Activated T-cell treated with anti-CD3 and anti-CD28 coated beads, Interleukin-2, amount 50 U/mL, for 72 hours (primary cell): Measurements from ENCODE around the gene KCNJ15. TPM values are rescaled to one million over a fixed set of nuclear protein-coding genes. Genes with fewer than 3 reads are reported as not detected.

ENCODE experiments used
- ATAC-seq, 2 donors: fragments of 150-1000 bp; cut with Tn5 transposase; replicated peaks in 1 of 2; 2 replicates each; pipeline ENCODE4 v1.10.0; 2021; ENCODE audit warnings: moderate library complexity in 2 of 2, mild to moderate bottlenecking in 1 of 2
- DNase-seq, 2 donors: peaks; one replicate each; pipeline ENCODE4 v3.0.0; 2021 to 2022; ENCODE audit warnings: mixed read lengths in 1 of 2
- H3K27ac Mint-ChIP-seq: one replicate; pipeline ENCODE4 v1.8.0; 2022; ENCODE audit warnings: mild to moderate bottlenecking, moderate library complexity, mixed read lengths
- H3K27me3 Mint-ChIP-seq: one replicate; pipeline ENCODE4 v1.8.0; 2022; ENCODE audit warnings: low read depth, mixed read lengths
- H3K36me3 Mint-ChIP-seq, 2 donors: one replicate each; pipeline ENCODE4 v1.8.0; 2022; ENCODE audit warnings: mixed read lengths in 2 of 2, mild to moderate bottlenecking in 1 of 2; ENCODE audit not compliant: insufficient read depth in 2 of 2
- H3K4me1 Mint-ChIP-seq: one replicate; pipeline ENCODE4 v1.8.0; 2022; ENCODE audit warnings: low read depth, mixed read lengths
- H3K4me3 Mint-ChIP-seq, 2 donors: one replicate each; pipeline ENCODE4 v1.8.0; 2022; ENCODE audit warnings: mild to moderate bottlenecking in 2 of 2, mixed read lengths in 2 of 2, moderate library complexity in 2 of 2
- H3K9me3 Mint-ChIP-seq, 2 donors: one replicate each; pipeline ENCODE4 v1.8.0; 2022; ENCODE audit warnings: mixed read lengths in 2 of 2
- total RNA-seq, 2 donors: library from RNA; stranded (reverse); gene quantifications; one replicate each; pipeline ENCODE4 v1.2.3, GENCODE V29; 2022

KCNJ15 gene
- total RNA-seq, 2 donors from 2014 or later: 0.07 TPM; not detected in 1

GRCh38 chr21:38298832-38299231 is 42.0 kb downstream of the KCNJ15 start:
- ATAC-seq (no peak), DNase-seq (no peak)
- no peak overlapping the region for H3K4me3 Mint-ChIP-seq
- no peak overlapping the region for H3K27ac Mint-ChIP-seq
- H3K9me3 Mint-ChIP-seq: no peaks in the 10 kb centered on the region
- peaks cover 55% of the 10 kb centered on the region for H3K4me1 Mint-ChIP-seq
- H3K36me3 Mint-ChIP-seq: no peaks in the 10 kb centered on the region
- no peaks in the 10 kb centered on the region for H3K27me3 Mint-ChIP-seq

GRCh38 chr21:38299671-38300070 is 42.9 kb downstream of the KCNJ15 start:
- ATAC-seq: no peak
- H3K27me3 Mint-ChIP-seq: no peaks in the 10 kb centered on the region

GRCh38 chr21:38300141-38300578 is 43.4 kb downstream of the KCNJ15 start:
- H3K27me3 Mint-ChIP-seq: no peaks in the 10 kb centered on the region
- DNase-seq (no peak), ATAC-seq (peak; percentile 36 to 63)
- H3K36me3 Mint-ChIP-seq: no peaks in the 10 kb centered on the region
- H3K9me3 Mint-ChIP-seq: peaks cover 0 to 2% of the 10 kb centered on the region in 2 donors
- H3K4me1 Mint-ChIP-seq: peaks cover 44% of the 10 kb centered on the region
- peak overlapping the region; percentile 62 to 77 for H3K4me3 Mint-ChIP-seq
- H3K27ac Mint-ChIP-seq: no peak overlapping the region

More at GRCh38 chr21:38299671-38300070, 42.9 kb downstream of the KCNJ15 start:
- H3K4me3 Mint-ChIP-seq: peak overlapping the region; percentile 62 to 77
- H3K9me3 Mint-ChIP-seq: no peaks in the 10 kb centered on the region
- H3K4me1 Mint-ChIP-seq: peaks cover 47% of the 10 kb centered on the region
- no peak overlapping the region for H3K27ac Mint-ChIP-seq
- no peak for DNase-seq
- H3K36me3 Mint-ChIP-seq: no peaks in the 10 kb centered on the region

- no peak for ATAC-seq
- H3K9me3 Mint-ChIP-seq: peaks cover 0 to 2% of the 10 kb centered on the region in 2 donors
- H3K36me3 Mint-ChIP-seq: no peaks in the 10 kb centered on the region
- no peak for DNase-seq
- no peak overlapping the region for H3K4me3 Mint-ChIP-seq
- H3K4me1 Mint-ChIP-seq: peaks cover 39% of the 10 kb centered on the region
- H3K27ac Mint-ChIP-seq: no peak overlapping the region
- no peaks in the 10 kb centered on the region for H3K27me3 Mint-ChIP-seq
Observed at GRCh38 chr21:38301321-38302214, 44.8 kb downstream of the KCNJ15 start.

- H3K9me3 Mint-ChIP-seq: peaks cover 0 to 2% of the 10 kb centered on the region in 2 donors
- H3K27ac Mint-ChIP-seq: no peak overlapping the region
- ATAC-seq (no peak), DNase-seq (no peak)
- H3K4me3 Mint-ChIP-seq: no peak overlapping the region
- H3K4me1 Mint-ChIP-seq: peaks cover 37% of the 10 kb centered on the region
- H3K27me3 Mint-ChIP-seq: no peaks in the 10 kb centered on the region
- H3K36me3 Mint-ChIP-seq: no peaks in the 10 kb centered on the region
Observed at GRCh38 chr21:38303300-38303699, 46.5 kb downstream of the KCNJ15 start.

- peaks cover 25% of the 10 kb centered on the region for H3K4me1 Mint-ChIP-seq
- peak overlapping the region; percentile 2 for H3K27ac Mint-ChIP-seq
- no peak for DNase-seq
Observed at GRCh38 chr21:38306433-38307141, 49.8 kb downstream of the KCNJ15 start.

GRCh38 chr21:38307771-38308531 is 51.2 kb downstream of the KCNJ15 start:
- H3K4me1 Mint-ChIP-seq: peaks cover 25% of the 10 kb centered on the region
- ATAC-seq (no peak), DNase-seq (no peak)
- no peaks in the 10 kb centered on the region for H3K36me3 Mint-ChIP-seq
- H3K4me3 Mint-ChIP-seq: no peak overlapping the region
- peaks cover 0 to 2% of the 10 kb centered on the region in 2 donors for H3K9me3 Mint-ChIP-seq
- no peak overlapping the region for H3K27ac Mint-ChIP-seq
- H3K27me3 Mint-ChIP-seq: no peaks in the 10 kb centered on the region

More at GRCh38 chr21:38306433-38307141, 49.8 kb downstream of the KCNJ15 start:
- Mint-ChIP-seq H3K27me3 (no peaks in the 10 kb centered on the region), H3K36me3 (no peaks in the 10 kb centered on the region), H3K4me3 (peak overlapping the region in 1 of 2 donors; percentile 1), H3K9me3 (peaks cover 0 to 2% of the 10 kb centered on the region in 2 donors)
- ATAC-seq: no peak

- H3K27ac Mint-ChIP-seq: no peak overlapping the region
- H3K27me3 Mint-ChIP-seq: no peaks in the 10 kb centered on the region
- H3K4me3 Mint-ChIP-seq: no peak overlapping the region
- ATAC-seq (no peak), DNase-seq (no peak)
- H3K9me3 Mint-ChIP-seq: peaks cover 0 to 2% of the 10 kb centered on the region in 2 donors
- peaks cover 25% of the 10 kb centered on the region for H3K4me1 Mint-ChIP-seq
- H3K36me3 Mint-ChIP-seq: no peaks in the 10 kb centered on the region
Observed at GRCh38 chr21:38308532-38309119, 51.8 kb downstream of the KCNJ15 start.

GRCh38 chr21:38310646-38311485 is 54.1 kb downstream of the KCNJ15 start:
- Mint-ChIP-seq H3K27me3 (no peaks in the 10 kb centered on the region), H3K4me1 (peaks cover 22% of the 10 kb centered on the region), H3K27ac (no peak overlapping the region), H3K36me3 (no peaks in the 10 kb centered on the region), H3K9me3 (no peaks in the 10 kb centered on the region), H3K4me3 (no peak overlapping the region)
- peak; percentile 58 to 72 for ATAC-seq
- no peak for DNase-seq

GRCh38 chr21:38311765-38312164 is 55.0 kb downstream of the KCNJ15 start:
- Mint-ChIP-seq H3K36me3 (no peaks in the 10 kb centered on the region), H3K27me3 (no peaks in the 10 kb centered on the region), H3K4me1 (peaks cover 13% of the 10 kb centered on the region), H3K4me3 (no peak overlapping the region), H3K9me3 (no peaks in the 10 kb centered on the region), H3K27ac (no peak overlapping the region)
- no peak for DNase-seq
- ATAC-seq: no peak

GRCh38 chr21:38312822-38313221 is 56.0 kb downstream of the KCNJ15 start:
- DNase-seq (no peak), ATAC-seq (no peak)
- Mint-ChIP-seq H3K27me3 (no peaks in the 10 kb centered on the region), H3K27ac (no peak overlapping the region), H3K36me3 (no peaks in the 10 kb centered on the region), H3K4me1 (peaks cover 13% of the 10 kb centered on the region), H3K4me3 (no peak overlapping the region), H3K9me3 (no peaks in the 10 kb centered on the region)

GRCh38 chr21:38314558-38314957 is 57.8 kb downstream of the KCNJ15 start:
- H3K27ac Mint-ChIP-seq: no peak overlapping the region
- DNase-seq (no peak), ATAC-seq (no peak)
- peaks cover 13% of the 10 kb centered on the region for H3K4me1 Mint-ChIP-seq
- no peak overlapping the region for H3K4me3 Mint-ChIP-seq
- H3K27me3 Mint-ChIP-seq: no peaks in the 10 kb centered on the region
- no peaks in the 10 kb centered on the region for H3K36me3 Mint-ChIP-seq
- no peaks in the 10 kb centered on the region for H3K9me3 Mint-ChIP-seq
